ENCODE results near the gene PNPLA6. TPM values are rescaled to one million over a fixed set of nuclear protein-coding genes. Genes with fewer than 3 reads are reported as not detected.

PNPLA6 gene
- total and polyA plus RNA-seq, 2 of the 13 experiments (the other 11 are each of a cell fraction or from before 2014, with no cell fraction given): 24.9 to 28.2 TPM

GRCh38 chr19:7505682-7506384, 29.7 kb upstream of the PNPLA6 start:
- intact Hi-C loops (cut with micrococcal nuclease; ENCODE audit: unreplicated experiment) (no loop called here), in situ Hi-C loops (cut with HindIII; ENCODE audit: extremely low pct_ligation_motif_present, low pct_unique_long_range_greater_than_20kb) (no loop called here)
- FAIRE-seq: no peak
- Histone ChIP-seq H2AFZ (ENCODE audit: low read length) (no peak overlapping the region), H3K4me3 (replicated peaks in 1 of 3; ENCODE audit: insufficient read depth in 1 of 3, low read depth in 2 of 3, low read length in 3 of 3) (peak overlapping the region in 2 of 3 experiments; percentile 2 to 48; a peak in 1 of 6 replicates), H3K79me2 (ENCODE audit: insufficient read depth, low read length) (no peaks in the 10 kb centered on the region), H4K20me1 (ENCODE audit: insufficient read depth, low read length) (no peaks in the 10 kb centered on the region), H3K4me2 (ENCODE audit: low read depth, low read length) (peak overlapping the region; percentile 69), H3K27me3 (ENCODE audit: control insufficient read depth in 1 of 2, insufficient read depth in 2 of 2, low read length in 2 of 2) (peaks cover 0 to under 1% of the 10 kb centered on the region in 2 experiments; a peak in 1 of 5 replicates), H3K4me1 (ENCODE audit: insufficient read depth, low read length) (peaks cover 8% of the 10 kb centered on the region), H3K9me3 (ENCODE audit: low read length) (no peaks in the 10 kb centered on the region), H3K36me3 (replicated peaks in 1 of 2; ENCODE audit: control insufficient read depth in 1 of 2, insufficient read depth in 2 of 2, low read length in 2 of 2) (no peaks in the 10 kb centered on the region), H3K27ac (ENCODE audit: extremely low read length, insufficient read depth, low read length) (no peak overlapping the region), H3K9ac (ENCODE audit: insufficient read depth, low read depth, low read length) (no peak overlapping the region)
- ChIA-PET CTCF (ENCODE audit: low intra/inter-chr PET ratio, low total read pairs) (no interaction called here), POLR2A (interaction anchor here (0.8 to 1.7 kb wide), 7 partner anchors 9 to 438 kb away, joined by 3 to 14 read pairs (median 3); partner anchors contain the start of genes MCOLN1 and ZNF358)
- ATAC-seq: peak; percentile 31
- WGBS (ENCODE audit: low lambda C conversion rate): 26% methylated on average over 7 of the region's 33 CpGs
- no peak for DNase-seq (ENCODE audit: low spot score)
- no TSS peak for BruUV-seq (replicated peaks)
- TF ChIP-seq ETV5 (CRISPR knock-in tag; IDR thresholded peaks at IDR 0.05; ENCODE audit: borderline replicate concordance): no peak
- TF ChIP-seq ZFP36L2 (CRISPR knock-in tag; IDR thresholded peaks at IDR 0.05): no peak
- no peak for TF ChIP-seq ZNF10 (CRISPR knock-in tag; IDR thresholded peaks at IDR 0.05; ENCODE audit: borderline replicate concordance, low read depth)
- no peak for TF ChIP-seq ZBTB20 (CRISPR knock-in tag; IDR thresholded peaks at IDR 0.05; ENCODE audit: borderline replicate concordance, low read depth)
- TF ChIP-seq SAP130 (CRISPR knock-in tag; IDR thresholded peaks at IDR 0.05; ENCODE audit: low read depth): peak; percentile 18; the same call in 1 of the 2 replicates
- no peak for TF ChIP-seq RORA (CRISPR knock-in tag; IDR thresholded peaks at IDR 0.05)
- no peak for TF ChIP-seq ZNF383 (CRISPR knock-in tag; IDR thresholded peaks at IDR 0.05; ENCODE audit: borderline replicate concordance)
- TF ChIP-seq ZNF503 (CRISPR knock-in tag; IDR thresholded peaks at IDR 0.05): no peak
- TF ChIP-seq PATZ1 (CRISPR knock-in tag; IDR thresholded peaks at IDR 0.05): 0 out of 2 replicates have a peak, but pooled peaks have one; percentile 21
- TF ChIP-seq ZFP90 (CRISPR knock-in tag; IDR thresholded peaks at IDR 0.05; ENCODE audit: borderline replicate concordance): no peak
- no peak for TF ChIP-seq RCOR2 (CRISPR knock-in tag; IDR thresholded peaks at IDR 0.05)
- TF ChIP-seq BRF2 (CRISPR knock-in tag; IDR thresholded peaks at IDR 0.05): no peak
- no peak for TF ChIP-seq ZNF335 (CRISPR knock-in tag; IDR thresholded peaks at IDR 0.05)
- TF ChIP-seq MAZ (IDR thresholded peaks at IDR 0.05; ENCODE audit: borderline replicate concordance, low read depth, low read length): no peak
- no peak for TF ChIP-seq MAZ (CRISPR knock-in tag; IDR thresholded peaks at IDR 0.05; ENCODE audit: low read depth)
- TF ChIP-seq MYC (CRISPR knock-in tag; IDR thresholded peaks at IDR 0.05; ENCODE audit: borderline replicate concordance): no peak

All from HepG2 (cell line).